Prostate gland (tissue), 2 donors: ENCODE data around the gene MBNL2. TPM values are rescaled to one million over a fixed set of nuclear protein-coding genes. Genes with fewer than 3 reads are reported as not detected.

Experiments
- DNase-seq: peaks from one replicate; pipeline ENCODE4 v3.0.0-alpha.2; 2019; ENCODE audit warnings: low spot score
- H3K27ac ChIP-seq, 2 donors: fragments of 200-600 bp; sonication (generic); 2 replicates each; pipeline ENCODE4 v1.5.1; 2017 to 2019
- H3K27me3 ChIP-seq: fragments of 200-600 bp; sonication (generic); replicated peaks from 2 replicates; pipeline ENCODE4 v1.5.1; 2019; ENCODE audit not compliant: insufficient read depth
- H3K36me3 ChIP-seq, 2 donors: fragments of 200-600 bp; sonication (generic); 1 replicate in 1 of 2; 2 replicates in 1 of 2; pipeline versions ENCODE4 v1.5.1 to v1.8.1; 2017 to 2019
- H3K4me1 ChIP-seq: fragments of 200-600 bp; sonication (generic); replicated peaks from 2 replicates; pipeline ENCODE4 v1.5.1; 2019
- H3K4me3 ChIP-seq, 2 donors: fragments of 200-600 bp; sonication (generic); 2 replicates each; pipeline ENCODE4 v1.5.1; 2017 to 2019
- H3K9me3 ChIP-seq: fragments of 200-600 bp; sonication (generic); 2 replicates; pipeline ENCODE4 v1.5.1; 2017
- POLR2A ChIP-seq: fragments of 450-650 bp; IDR thresholded peaks from one replicate; pipeline ENCODE4 v1.6.1; 2016; ENCODE audit warnings: antibody characterized with exemption, mild to moderate bottlenecking
- POLR2AphosphoS5 ChIP-seq: sonication (generic); formaldehyde crosslinking; IDR thresholded peaks from one replicate; pipeline ENCODE4 v1.6.1; 2017; ENCODE audit warnings: antibody characterized with exemption
- WGBS: methylation state at CpG from one replicate; pipeline ENCODE4 v1.1.5; 2018; 5-methylcytosine and 5-hydroxymethylcytosine counted together
- intact Hi-C: fragments of 100-400 bp; cut with DNase I; formaldehyde crosslinking; loops from one replicate; pipeline ENCODE4 v1.14.2; 2022
- total RNA-seq, 2 donors: library from RNA; depleted of rRNA; stranded (reverse); fragments of >200 nt; gene quantifications; one replicate each; pipeline ENCODE4 v1.1.0, GENCODE V29; 2016
- TF ChIP-seq, protein P1 (sequence below), 4 experiments: fragments of 200-600 bp in 2 of 4; fragments of 450-650 bp in 2 of 4; sonication (generic) in 2 of 4; IDR thresholded peaks; 1 replicate in 3 of 4; 2 replicates in 1 of 4; pipeline ENCODE4 v1.5.1; 2016 to 2019; ENCODE audit warnings: antibody characterized with exemption in 4 of 4, mild to moderate bottlenecking in 2 of 4, moderate library complexity in 2 of 4

MBNL2 gene
- total RNA-seq, 2 donors from 2014 or later: 59.1 to 85.7 TPM

DNA sequence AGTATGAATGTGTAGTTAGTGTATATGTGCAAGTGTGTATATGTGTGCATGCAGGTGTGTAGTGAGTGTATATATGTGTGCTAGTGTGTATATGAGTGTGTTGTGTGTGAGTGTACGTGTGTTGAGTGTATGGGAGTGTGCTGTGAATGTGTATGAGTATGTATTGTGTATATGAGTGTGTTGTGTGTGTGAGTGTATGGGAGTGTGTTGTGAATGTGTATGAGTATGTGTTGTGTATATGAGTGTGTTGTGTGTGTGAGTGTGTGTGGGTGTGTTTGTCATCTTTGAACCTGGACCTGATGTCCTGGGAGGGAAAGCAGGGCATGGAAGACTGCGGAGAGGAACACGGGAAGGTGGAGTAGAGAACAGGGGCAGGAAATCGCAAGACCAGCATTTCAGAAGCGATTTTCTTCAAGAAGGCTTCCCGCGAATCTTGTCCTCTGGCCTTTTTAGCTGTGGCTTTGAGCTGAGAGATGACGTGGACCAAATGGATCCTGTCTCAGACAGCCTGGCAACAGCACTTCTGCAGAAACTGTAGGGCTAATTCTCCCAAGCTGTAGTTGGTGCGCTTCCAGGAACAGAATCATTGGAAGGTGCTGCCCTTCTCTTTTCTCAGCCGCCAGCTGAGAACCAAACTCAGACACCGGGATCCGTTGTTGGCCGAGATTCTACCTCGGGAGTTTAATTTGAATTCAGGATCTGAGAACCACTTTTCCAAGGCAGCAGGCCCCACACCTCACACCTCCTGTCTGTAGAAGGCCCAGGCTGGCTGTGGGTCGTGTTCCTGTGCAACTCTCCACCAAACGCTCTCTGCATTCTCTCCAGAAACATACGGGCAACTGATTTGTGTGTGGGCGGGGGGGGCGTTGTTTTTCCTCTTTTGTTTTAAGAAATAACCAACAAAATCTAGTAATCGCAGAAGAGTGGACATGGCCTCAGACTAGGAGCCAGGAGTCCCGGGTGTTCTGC lies 117.2 kb downstream of the MBNL2 start:
- no peak overlapping the region for H3K4me3 ChIP-seq
- H3K4me1 ChIP-seq: no peaks in the 10 kb centered on the region
- intact Hi-C loops: loop anchor here (5.0 kb wide), 1 partner anchor 57 kb away; no protein-coding TSS in a partner anchor
- peak; percentile 11 for TF ChIP-seq POLR2AphosphoS5
- TF ChIP-seq, protein P1, sequence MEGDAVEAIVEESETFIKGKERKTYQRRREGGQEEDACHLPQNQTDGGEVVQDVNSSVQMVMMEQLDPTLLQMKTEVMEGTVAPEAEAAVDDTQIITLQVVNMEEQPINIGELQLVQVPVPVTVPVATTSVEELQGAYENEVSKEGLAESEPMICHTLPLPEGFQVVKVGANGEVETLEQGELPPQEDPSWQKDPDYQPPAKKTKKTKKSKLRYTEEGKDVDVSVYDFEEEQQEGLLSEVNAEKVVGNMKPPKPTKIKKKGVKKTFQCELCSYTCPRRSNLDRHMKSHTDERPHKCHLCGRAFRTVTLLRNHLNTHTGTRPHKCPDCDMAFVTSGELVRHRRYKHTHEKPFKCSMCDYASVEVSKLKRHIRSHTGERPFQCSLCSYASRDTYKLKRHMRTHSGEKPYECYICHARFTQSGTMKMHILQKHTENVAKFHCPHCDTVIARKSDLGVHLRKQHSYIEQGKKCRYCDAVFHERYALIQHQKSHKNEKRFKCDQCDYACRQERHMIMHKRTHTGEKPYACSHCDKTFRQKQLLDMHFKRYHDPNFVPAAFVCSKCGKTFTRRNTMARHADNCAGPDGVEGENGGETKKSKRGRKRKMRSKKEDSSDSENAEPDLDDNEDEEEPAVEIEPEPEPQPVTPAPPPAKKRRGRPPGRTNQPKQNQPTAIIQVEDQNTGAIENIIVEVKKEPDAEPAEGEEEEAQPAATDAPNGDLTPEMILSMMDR (IDR thresholded peaks at IDR 0.05): no peak
- H3K27me3 ChIP-seq: no peaks in the 10 kb centered on the region
- no peaks in the 10 kb centered on the region for H3K36me3 ChIP-seq
- DNase-seq: no peak
- 56% methylated on average over 21 of the region's 21 CpGs for WGBS
- H3K27ac ChIP-seq: peak overlapping the region; percentile 13 to 48
- H3K9me3 ChIP-seq: no peaks in the 10 kb centered on the region

DNA sequence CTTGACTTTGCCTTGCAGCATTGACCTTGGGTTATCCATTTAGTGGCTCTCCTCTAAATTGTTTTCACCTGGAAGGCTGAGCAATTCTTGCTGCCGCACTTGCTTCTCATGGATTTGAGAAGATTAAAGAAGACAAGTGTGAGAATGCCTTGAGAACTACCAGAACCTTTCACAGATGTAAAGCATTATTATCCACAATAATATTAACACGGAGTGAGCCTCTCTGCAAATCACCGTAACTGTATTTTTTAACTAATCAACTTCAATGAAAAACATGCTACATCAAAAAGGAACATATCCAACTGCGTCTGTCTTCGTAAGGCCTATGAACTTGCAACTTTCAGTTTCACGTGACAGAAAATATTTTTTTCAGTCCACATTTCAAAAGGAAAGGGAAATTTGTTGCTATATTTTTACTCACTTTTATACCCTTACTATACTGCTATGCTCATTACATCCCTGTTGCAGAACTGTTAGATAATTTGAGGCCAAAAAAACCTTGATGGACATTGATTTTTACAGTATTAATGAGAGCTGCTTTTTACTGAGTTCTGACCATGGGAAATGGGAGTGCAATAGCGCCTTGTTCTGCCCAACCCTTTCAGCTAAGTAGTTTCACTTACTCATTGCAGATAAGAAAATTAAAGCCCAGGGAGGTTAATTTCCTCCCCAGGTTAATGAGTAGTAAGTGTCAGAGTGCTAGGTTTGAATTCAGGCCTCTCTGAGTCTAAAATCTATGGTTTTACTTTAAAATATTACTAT lies 118.0 kb downstream of the MBNL2 start:
- Histone ChIP-seq H3K36me3 (no peaks in the 10 kb centered on the region), H3K27me3 (no peaks in the 10 kb centered on the region), H3K27ac (peak overlapping the region in 1 of 2 donors; percentile 13), H3K9me3 (no peaks in the 10 kb centered on the region), H3K4me3 (no peak overlapping the region), H3K4me1 (no peaks in the 10 kb centered on the region)
- TF ChIP-seq POLR2AphosphoS5 (no peak), POLR2A (no peak)
- TF ChIP-seq, protein P1 (IDR thresholded peaks at IDR 0.05): no peak
- DNase-seq: no peak
- intact Hi-C loops: loop anchor here (5.0 kb wide), 3 partner anchors 58 to 228 kb away; partner anchors contain the start of gene MBNL2
- 69% methylated on average over 7 of the region's 7 CpGs for WGBS

DNA sequence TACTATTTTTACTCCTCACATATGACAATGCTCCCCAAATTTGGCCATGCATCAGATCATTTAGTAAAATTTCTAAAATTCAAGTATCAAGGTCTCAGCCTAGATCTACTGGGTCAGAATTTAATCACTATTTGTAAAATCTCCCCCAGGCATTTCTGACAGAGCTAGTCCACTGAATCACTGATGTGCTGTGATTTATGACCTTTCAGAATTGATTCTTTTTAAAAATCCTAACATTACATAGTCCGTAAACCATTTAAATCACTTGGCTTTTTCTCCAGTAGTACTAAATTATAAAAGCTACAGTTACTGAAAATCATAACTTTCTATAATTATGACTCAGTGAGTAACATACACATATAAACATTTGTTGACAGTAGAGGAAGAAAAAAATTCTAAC lies 119.0 kb downstream of the MBNL2 start:
- intact Hi-C loops: loop anchor here (5.0 kb wide), 2 partner anchors 119 to 229 kb away; partner anchors contain the start of gene MBNL2
- TF ChIP-seq, protein P1 (IDR thresholded peaks at IDR 0.05): no peak
- no peak for TF ChIP-seq POLR2A
- TF ChIP-seq POLR2AphosphoS5: no peak
- H3K36me3 ChIP-seq: no peaks in the 10 kb centered on the region
- 87% methylated on average over 1 of the region's 1 CpG for WGBS
- no peak for DNase-seq
- no peaks in the 10 kb centered on the region for H3K9me3 ChIP-seq
- no peaks in the 10 kb centered on the region for H3K27me3 ChIP-seq
- H3K4me3 ChIP-seq: no peak overlapping the region
- H3K4me1 ChIP-seq: no peaks in the 10 kb centered on the region
- no peak overlapping the region for H3K27ac ChIP-seq

DNA sequence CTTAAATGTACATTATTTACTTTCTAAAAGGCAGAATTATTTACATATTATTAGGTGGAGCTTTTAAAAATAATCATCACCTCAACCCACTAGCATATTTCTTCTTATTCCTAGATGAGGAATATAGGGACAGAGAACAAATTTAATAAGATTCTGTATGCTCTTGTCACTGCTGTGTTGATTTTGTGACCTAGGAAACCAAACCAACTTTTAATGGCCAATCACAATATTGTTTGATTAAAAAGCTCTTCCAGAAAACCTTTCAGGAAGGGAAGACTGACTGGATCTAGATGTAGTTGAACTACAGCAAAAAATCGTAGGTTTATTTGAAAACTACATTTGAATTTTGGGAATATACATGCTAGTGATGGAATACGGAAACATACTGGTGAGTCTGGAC lies 120.0 kb downstream of the MBNL2 start:
- H3K4me3 ChIP-seq: no peak overlapping the region
- intact Hi-C loops: loop anchor here (5.0 kb wide), 2 partner anchors 120 to 230 kb away; partner anchors contain the start of gene MBNL2
- no peaks in the 10 kb centered on the region for H3K36me3 ChIP-seq
- WGBS: 69% methylated on average over 2 of the region's 2 CpGs
- no peaks in the 10 kb centered on the region for H3K27me3 ChIP-seq
- DNase-seq: no peak
- no peak for TF ChIP-seq POLR2A
- TF ChIP-seq, protein P1 (IDR thresholded peaks at IDR 0.05): no peak
- no peak for TF ChIP-seq POLR2AphosphoS5
- no peak overlapping the region for H3K27ac ChIP-seq
- no peaks in the 10 kb centered on the region for H3K4me1 ChIP-seq
- no peaks in the 10 kb centered on the region for H3K9me3 ChIP-seq
